Mesothelial cell of epicardium (in vitro differentiated cells): ENCODE results near the gene HPS4. TPM values are rescaled to one million over a fixed set of nuclear protein-coding genes. Genes with fewer than 3 reads are reported as not detected.
"Not testable (repeated sequence)": the region's sequence is repeated elsewhere in the genome, so short reads cannot be mapped to it uniquely, and the experiment has no call there.

Source experiments
- DNase-seq, 2 experiments: peaks; one replicate each; pipeline ENCODE4 v3.0.0; 2021; ENCODE audit warnings: low spot score in 2 of 2; ENCODE audit not compliant: unreplicated experiment in 2 of 2
- H3K27ac Mint-ChIP-seq: 2 replicates; pipeline ENCODE4 v1.8.0; 2021; ENCODE audit warnings: mixed read lengths
- H3K27me3 Mint-ChIP-seq: 2 replicates; pipeline ENCODE4 v1.8.0; 2021; ENCODE audit warnings: low read depth, mixed read lengths
- H3K36me3 Mint-ChIP-seq: 2 replicates; pipeline ENCODE4 v1.8.0; 2021; ENCODE audit warnings: mixed read lengths
- H3K4me1 Mint-ChIP-seq: 2 replicates; pipeline ENCODE4 v1.8.0; 2021; ENCODE audit warnings: mixed read lengths
- H3K4me3 Mint-ChIP-seq: 2 replicates; pipeline ENCODE4 v1.8.0; 2021; ENCODE audit warnings: mild to moderate bottlenecking, moderate library complexity, mixed read lengths
- H3K9me3 Mint-ChIP-seq: 2 replicates; pipeline ENCODE4 v1.8.0; 2021; ENCODE audit warnings: mixed read lengths
- CTCF ChIP-seq: fragments of 200-600 bp; sonication (generic); IDR thresholded peaks from one replicate; pipeline ENCODE4 v1.5.0; 2021; ENCODE audit warnings: antibody characterized with exemption; ENCODE audit not compliant: unreplicated experiment
- total RNA-seq: library from RNA; stranded (reverse); gene quantifications from 3 replicates; pipeline ENCODE4 v1.2.1, GENCODE V29; 2021

Gene HPS4
- total RNA-seq, 1 donor from 2014 or later = 55.6 TPM

GRCh38 chr22:26445577-26446275 is 37.9 kb downstream of the HPS4 start:
- H3K27ac Mint-ChIP-seq = no peak overlapping the region
- no peak for TF ChIP-seq CTCF
- no peaks in the 10 kb centered on the region for H3K4me1 Mint-ChIP-seq
- H3K4me3 Mint-ChIP-seq = no peak overlapping the region
- H3K27me3 Mint-ChIP-seq = no peaks in the 10 kb centered on the region
- peaks cover 2% of the 10 kb centered on the region for H3K36me3 Mint-ChIP-seq
- H3K9me3 Mint-ChIP-seq = no peaks in the 10 kb centered on the region
- no peak for DNase-seq

GRCh38 chr22:26444777-26445176 is 38.8 kb downstream of the HPS4 start:
- DNase-seq = no peak
- H3K36me3 Mint-ChIP-seq = no peaks in the 10 kb centered on the region
- no peaks in the 10 kb centered on the region for H3K4me1 Mint-ChIP-seq
- H3K9me3 Mint-ChIP-seq = no peaks in the 10 kb centered on the region
- no peak for TF ChIP-seq CTCF
- H3K27me3 Mint-ChIP-seq = no peaks in the 10 kb centered on the region
- no peak overlapping the region for H3K27ac Mint-ChIP-seq
- no peak overlapping the region for H3K4me3 Mint-ChIP-seq

- Mint-ChIP-seq H3K4me1 (no peaks in the 10 kb centered on the region), H3K27me3 (no peaks in the 10 kb centered on the region), H3K9me3 (no peaks in the 10 kb centered on the region), H3K27ac (no peak overlapping the region), H3K4me3 (no peak overlapping the region), H3K36me3 (no peaks in the 10 kb centered on the region)
- no peak for DNase-seq
- TF ChIP-seq CTCF = no peak
Observed at GRCh38 chr22:26443901-26444690, 39.5 kb downstream of the HPS4 start.

- Mint-ChIP-seq H3K9me3 (no peaks in the 10 kb centered on the region), H3K4me3 (no peak overlapping the region), H3K36me3 (no peaks in the 10 kb centered on the region), H3K4me1 (no peaks in the 10 kb centered on the region), H3K27ac (no peak overlapping the region), H3K27me3 (no peaks in the 10 kb centered on the region)
- no peak for DNase-seq
- TF ChIP-seq CTCF = no peak
Observed at GRCh38 chr22:26442086-26442756, 41.4 kb downstream of the HPS4 start.

- no peak for DNase-seq
- Mint-ChIP-seq H3K27ac (no peak overlapping the region), H3K4me3 (no peak overlapping the region), H3K4me1 (no peaks in the 10 kb centered on the region), H3K36me3 (no peaks in the 10 kb centered on the region), H3K27me3 (no peaks in the 10 kb centered on the region), H3K9me3 (no peaks in the 10 kb centered on the region)
- no peak for TF ChIP-seq CTCF
Observed at GRCh38 chr22:26439559-26439958, 44.0 kb downstream of the HPS4 start.

GRCh38 chr22:26438776-26439175 is 44.8 kb downstream of the HPS4 start:
- not testable (repeated sequence) for H3K4me1 Mint-ChIP-seq, H3K27me3 Mint-ChIP-seq, H3K4me3 Mint-ChIP-seq, H3K36me3 Mint-ChIP-seq, H3K9me3 Mint-ChIP-seq, DNase-seq, H3K27ac Mint-ChIP-seq
